HG02852 (cell line): Measurements from ENCODE around the gene ATP1B4.

ENCODE experiments used
- ATAC-seq: cut with Tn5 transposase; IDR thresholded peaks from one replicate; pipeline ENCODE4 v1.9.1; 2021; ENCODE audit warnings: mild to moderate bottlenecking, moderate library complexity; ENCODE audit not compliant: unreplicated experiment

Gene ATP1B4

GRCh38 chrX:120372667-120373370, 10.9 kb downstream of the ATP1B4 start:
- ATAC-seq, result no peak

DNA sequence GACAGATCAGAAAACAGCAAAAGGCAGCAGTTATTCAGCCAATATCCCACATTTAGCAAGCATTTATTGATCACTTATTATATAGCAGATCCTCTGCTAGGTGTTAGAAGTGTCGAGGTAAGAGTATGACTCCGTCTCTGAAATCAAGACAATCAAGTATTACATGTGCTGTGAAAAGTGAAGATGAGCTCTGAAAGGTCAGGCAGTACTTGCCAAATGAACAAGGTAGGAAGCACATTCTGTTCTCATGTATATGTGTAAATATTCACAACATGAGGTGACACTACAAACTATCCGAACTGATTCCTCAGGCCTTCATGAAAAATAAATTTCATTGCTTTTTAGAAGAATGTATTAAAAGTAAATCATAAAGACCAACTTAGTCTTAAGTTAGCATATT, 15.3 kb downstream of the ATP1B4 start:
- ATAC-seq, result no peak

DNA sequence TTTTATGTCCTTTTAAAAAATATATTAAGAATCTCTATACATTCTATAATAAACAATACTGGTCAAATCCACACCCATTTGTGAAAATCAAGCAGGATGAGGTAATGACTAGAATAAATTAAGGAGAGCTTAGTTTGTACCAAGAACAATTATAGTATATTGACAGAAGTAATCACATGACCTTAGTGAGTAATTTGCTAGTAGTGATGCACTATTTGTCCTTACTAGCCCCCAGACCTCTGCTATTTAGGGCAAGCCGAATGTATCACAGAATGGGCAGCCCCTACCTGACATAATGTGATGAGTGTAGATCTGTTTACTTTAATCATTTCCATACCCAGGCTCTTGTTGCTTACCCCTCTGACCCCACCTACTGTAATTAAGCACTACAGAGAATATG, 15.8 kb downstream of the ATP1B4 start:
- ATAC-seq, result no peak

DNA sequence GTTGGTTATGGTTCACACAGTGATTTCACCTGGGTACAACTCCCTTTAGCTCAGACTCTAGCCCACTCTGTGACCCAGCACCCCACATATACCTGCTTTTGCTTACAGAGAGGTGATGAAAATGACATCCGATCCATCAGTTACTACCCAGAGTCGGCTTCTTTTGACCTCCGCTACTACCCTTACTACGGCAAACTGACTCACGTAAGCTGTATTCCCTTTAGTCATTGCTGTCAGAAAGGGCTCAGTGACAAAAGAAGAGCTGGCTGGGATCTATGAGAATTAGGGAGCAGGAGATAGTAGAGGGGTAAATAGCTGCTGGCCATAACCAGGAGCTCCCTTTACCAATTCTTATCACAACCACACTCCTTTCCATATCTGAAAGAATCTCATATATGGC, 16.7 kb downstream of the ATP1B4 start:
- no peak for ATAC-seq

DNA sequence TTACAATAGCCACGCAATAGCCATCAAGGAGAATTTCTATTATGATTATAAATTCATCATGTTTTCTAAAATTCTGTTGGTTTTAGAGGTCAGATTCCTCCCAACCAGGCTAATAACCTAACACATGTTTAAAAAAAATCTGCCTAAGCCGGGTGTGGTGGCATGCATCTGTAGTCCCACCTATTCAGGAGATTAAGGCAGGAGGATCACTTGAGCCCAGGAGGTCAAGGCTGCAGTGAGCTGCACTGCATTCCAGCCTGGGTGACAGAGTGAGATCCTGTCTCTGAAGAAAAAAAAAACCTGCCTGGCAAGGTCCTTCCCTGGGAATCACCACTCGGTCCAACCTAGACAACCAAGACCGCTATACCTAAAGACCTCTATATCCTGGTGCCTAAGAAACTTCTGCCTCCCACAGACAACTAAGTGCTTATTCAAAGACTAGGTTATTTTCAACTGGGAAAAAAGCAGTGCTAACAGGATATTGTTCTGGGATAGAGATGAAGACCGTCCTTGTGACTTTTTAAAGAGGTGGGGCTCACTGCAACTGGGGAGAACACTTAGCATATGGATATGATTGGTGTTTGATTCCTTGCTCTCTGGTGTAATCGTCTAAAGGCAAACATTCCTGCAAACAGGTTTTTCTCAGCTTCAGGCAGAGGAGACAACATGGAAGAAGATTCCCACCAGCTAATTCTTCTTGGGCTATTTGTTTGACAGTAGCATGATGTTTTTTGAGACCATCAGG, 18.2 kb downstream of the ATP1B4 start:
- no peak for ATAC-seq

DNA sequence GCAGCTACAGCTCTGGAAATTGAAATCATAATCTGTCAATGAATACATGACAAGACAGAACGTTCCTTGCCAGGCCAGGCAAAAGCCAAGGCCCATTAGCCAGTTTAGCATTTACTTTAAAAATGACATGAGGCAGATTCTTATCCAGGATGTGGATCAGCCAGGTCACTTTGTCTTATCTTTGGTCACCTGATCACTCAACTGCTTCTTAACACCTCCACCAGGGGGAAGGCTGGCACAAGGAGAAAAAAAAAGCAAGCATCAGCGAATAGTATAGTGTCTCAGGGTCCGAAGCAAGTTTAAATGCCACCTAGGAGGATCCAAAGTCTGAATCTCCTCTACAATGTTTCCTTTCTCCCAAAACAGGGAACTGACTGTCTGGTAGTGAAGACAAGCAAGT, 18.8 kb downstream of the ATP1B4 start:
- ATAC-seq, result no peak

DNA sequence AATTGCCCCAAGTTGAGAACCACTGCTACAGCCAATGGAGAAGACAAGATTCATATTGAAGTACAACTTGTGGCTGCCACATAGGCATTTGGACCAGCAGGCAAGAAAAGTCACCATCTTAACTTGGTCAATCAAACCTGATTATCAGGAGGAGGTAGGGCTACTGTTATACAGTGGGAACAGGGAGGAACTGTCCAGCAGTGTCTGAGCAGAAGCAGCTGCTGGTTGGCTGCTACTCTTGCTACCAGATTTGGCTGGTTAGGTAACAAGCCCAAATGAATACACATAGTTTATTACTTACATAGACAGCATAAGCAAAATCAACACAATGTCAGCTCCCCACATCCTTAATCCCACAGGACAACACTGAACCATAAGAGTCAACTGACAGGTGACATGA, 39.4 kb downstream of the ATP1B4 start:
- no peak for ATAC-seq

- no peak for ATAC-seq
Measured at GRCh38 chrX:120402369-120402768, 40.5 kb downstream of the ATP1B4 start.

GRCh38 chrX:120406638-120407037, 44.7 kb downstream of the ATP1B4 start:
- no peak for ATAC-seq

- ATAC-seq, result no peak
Measured at GRCh38 chrX:120408168-120408567, 46.3 kb downstream of the ATP1B4 start.

DNA sequence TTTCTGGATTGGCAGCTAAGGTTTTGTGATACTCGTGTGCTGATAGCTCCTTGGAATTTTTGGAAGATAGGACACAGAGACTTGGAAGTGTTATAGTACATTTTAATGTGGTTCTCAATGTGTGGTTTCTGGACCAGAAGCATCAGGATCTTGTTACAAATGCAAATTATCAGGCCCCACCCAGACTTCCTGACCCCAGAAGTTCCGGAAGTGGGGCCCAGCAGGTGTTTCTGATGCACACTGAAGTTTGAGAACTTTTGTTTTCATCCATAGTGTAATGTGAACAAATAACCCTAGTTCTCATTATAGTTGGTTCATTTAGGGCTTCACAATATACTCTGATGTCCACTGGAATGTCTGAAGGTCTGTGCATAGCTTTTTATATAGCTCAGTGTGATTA, 57.6 kb downstream of the ATP1B4 start:
- ATAC-seq, result peak; percentile 74

GRCh38 chrX:120426599-120426998, 64.7 kb downstream of the ATP1B4 start:
- no peak for ATAC-seq

GRCh38 chrX:120428309-120428708, 66.4 kb downstream of the ATP1B4 start:
- no peak for ATAC-seq

DNA sequence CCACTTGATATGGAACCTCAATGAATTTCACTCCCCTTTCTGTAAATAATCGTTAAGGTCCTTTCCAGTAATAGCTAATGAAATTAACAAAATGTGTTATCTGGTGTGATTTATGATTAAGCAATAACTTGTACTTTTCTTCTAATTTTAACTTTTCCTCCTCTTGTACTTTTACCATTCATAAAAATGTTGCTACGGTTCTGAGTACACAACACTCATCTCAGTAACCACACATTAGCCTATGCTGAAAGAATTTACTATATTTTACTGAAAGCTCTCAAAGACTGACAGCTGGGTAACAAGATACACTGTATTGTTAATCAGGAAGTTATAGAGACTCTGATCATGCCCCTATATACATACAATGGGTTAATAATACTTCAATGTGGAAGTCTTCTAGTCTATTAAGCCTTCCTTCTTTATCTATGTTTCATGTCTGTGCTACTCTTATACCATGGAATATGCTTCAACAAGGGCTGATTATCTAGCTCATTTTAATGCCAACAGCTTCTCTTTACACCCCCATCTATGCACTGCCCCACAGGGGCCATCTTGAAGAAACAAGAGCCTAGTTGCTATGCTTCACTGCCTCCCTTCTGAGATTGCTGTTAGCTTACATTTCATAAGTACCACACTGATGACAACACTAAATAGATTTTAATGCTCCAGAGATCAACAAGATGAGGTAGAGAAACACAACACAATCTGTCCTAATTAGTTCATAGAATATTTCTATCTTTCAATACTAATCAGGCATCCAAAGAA, 68.1 kb downstream of the ATP1B4 start:
- peak; percentile 80 for ATAC-seq
